GM21825 (cell line): Measurements from ENCODE around the gene PTPRD.

Experiments used
- ATAC-seq: cut with Tn5 transposase; IDR thresholded peaks from one replicate; pipeline ENCODE4 v1.9.1; 2021; ENCODE audit warnings: mild to moderate bottlenecking, moderate library complexity; ENCODE audit not compliant: unreplicated experiment

Gene PTPRD

GRCh38 chr9:9625248-9625647 is 987.6 kb downstream of the PTPRD start:
- ATAC-seq: no peak

- ATAC-seq: no peak
Observed at GRCh38 chr9:9623506-9623905, 989.3 kb downstream of the PTPRD start.

GRCh38 chr9:9621355-9621940 is 991.4 kb downstream of the PTPRD start:
- no peak for ATAC-seq

- no peak for ATAC-seq
Observed at GRCh38 chr9:9620736-9621135, 992.1 kb downstream of the PTPRD start.

- no peak for ATAC-seq
Observed at GRCh38 chr9:9615086-9615485, 997.7 kb downstream of the PTPRD start.

- ATAC-seq: no peak
Observed at GRCh38 chr9:9614607-9615006, 998.2 kb downstream of the PTPRD start.

- ATAC-seq: peak; percentile 35
Observed at GRCh38 chr9:9612755-9613154, 1000.0 kb downstream of the PTPRD start.

GRCh38 chr9:9612270-9612669 is 1000.5 kb downstream of the PTPRD start:
- peak; percentile 62 for ATAC-seq

- ATAC-seq: no peak
Observed at GRCh38 chr9:9605681-9606080, 1007.1 kb downstream of the PTPRD start.

- no peak for ATAC-seq
Observed at GRCh38 chr9:9603345-9603744, 1009.5 kb downstream of the PTPRD start.

GRCh38 chr9:9598723-9599122 is 1014.1 kb downstream of the PTPRD start:
- no peak for ATAC-seq

GRCh38 chr9:9592104-9592503 is 1020.7 kb downstream of the PTPRD start:
- ATAC-seq: no peak

- no peak for ATAC-seq
Observed at GRCh38 chr9:9585920-9586319, 1026.9 kb downstream of the PTPRD start.

GRCh38 chr9:9574080-9574479 is 1038.7 kb downstream of the PTPRD start:
- no peak for ATAC-seq

- no peak for ATAC-seq
Observed at GRCh38 chr9:9565700-9566099, 1047.1 kb downstream of the PTPRD start.

- no peak for ATAC-seq
Observed at GRCh38 chr9:9563817-9564216, 1049.0 kb downstream of the PTPRD start.

- ATAC-seq: no peak
Observed at GRCh38 chr9:9560382-9561035, 1052.3 kb downstream of the PTPRD start.

- ATAC-seq: no peak
Observed at GRCh38 chr9:9558907-9559306, 1053.9 kb downstream of the PTPRD start.

GRCh38 chr9:9557804-9558334 is 1054.9 kb downstream of the PTPRD start:
- no peak for ATAC-seq

- no peak for ATAC-seq
Observed at GRCh38 chr9:9556865-9557803, 1055.7 kb downstream of the PTPRD start.

- ATAC-seq: no peak
Observed at GRCh38 chr9:9552665-9553064, 1060.1 kb downstream of the PTPRD start.

- ATAC-seq: no peak
Observed at GRCh38 chr9:9538766-9539165, 1074.0 kb downstream of the PTPRD start.
